GM12892 (cell line): ENCODE data around the gene STK11.

Experiments used
- DNase-seq: peaks from one replicate; pipeline ENCODE4 v3.0.0; 2011; ENCODE audit not compliant: insufficient read length
- FAIRE-seq: peaks from 2 replicates; lab custom pipeline; 2011; peaks lifted over from hg19 to GRCh38; lab: Jason Lieb, UNC
- POLR2A ChIP-seq: IDR thresholded peaks from 2 replicates; pipeline ENCODE4 v1.6.1; 2011; ENCODE audit warnings: low read depth, low read length, control low read depth
- POLR2AphosphoS5 ChIP-seq: IDR thresholded peaks from 2 replicates; pipeline ENCODE4 v1.6.1; 2011; ENCODE audit warnings: low read depth, low read length, control low read depth
- TAF1 ChIP-seq: IDR thresholded peaks from 2 replicates; pipeline ENCODE4 v1.6.1; 2011; ENCODE audit warnings: low read depth, mild to moderate bottlenecking, control low read depth, low read length, borderline replicate concordance

Gene STK11

DNA sequence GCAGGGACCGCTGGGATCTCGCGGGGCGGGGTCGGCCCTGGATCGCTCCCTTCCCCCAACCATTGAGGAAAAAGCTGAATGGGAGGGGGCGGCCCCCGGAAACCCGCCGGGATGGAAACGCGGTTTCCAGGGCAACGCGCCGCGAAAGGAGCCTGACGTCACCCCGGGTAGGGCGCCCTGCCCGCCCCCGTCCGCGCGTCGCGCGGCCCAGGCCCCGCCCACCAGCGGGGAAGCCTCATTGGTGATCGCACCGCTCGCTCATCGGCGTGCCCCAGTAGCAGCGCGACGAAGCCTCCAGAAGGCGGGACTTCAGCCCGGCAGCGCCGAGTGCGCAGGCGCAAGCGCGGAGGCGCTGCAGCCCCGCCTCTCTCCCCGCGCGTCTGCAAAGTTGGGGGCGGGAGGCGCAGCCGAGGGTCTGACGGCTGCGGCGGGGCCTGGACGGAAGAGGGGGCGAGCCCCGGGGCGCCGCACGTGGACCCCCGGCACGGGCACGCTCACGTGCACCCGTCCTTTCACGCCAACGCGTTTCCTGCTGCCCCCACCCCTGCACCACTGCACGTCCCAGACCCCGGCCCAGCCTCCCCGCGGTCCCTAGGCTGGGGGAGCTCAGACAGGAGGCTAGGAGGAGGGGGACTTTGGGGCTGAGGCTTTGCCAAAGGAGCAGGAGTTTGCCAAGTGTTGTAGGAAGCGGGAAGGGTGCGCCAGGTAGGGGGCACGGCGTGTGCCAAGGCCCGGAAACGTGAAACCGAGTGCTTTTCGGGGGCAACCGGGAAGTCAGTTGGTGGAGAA lies 55.4 kb downstream of the STK11 start:
- peak; percentile 98 for DNase-seq
- 0 out of 2 replicates have a peak, but pooled peaks have one; percentile 21 for TF ChIP-seq TAF1
- no peak for TF ChIP-seq POLR2A
- FAIRE-seq, result peak; percentile 97

DNA sequence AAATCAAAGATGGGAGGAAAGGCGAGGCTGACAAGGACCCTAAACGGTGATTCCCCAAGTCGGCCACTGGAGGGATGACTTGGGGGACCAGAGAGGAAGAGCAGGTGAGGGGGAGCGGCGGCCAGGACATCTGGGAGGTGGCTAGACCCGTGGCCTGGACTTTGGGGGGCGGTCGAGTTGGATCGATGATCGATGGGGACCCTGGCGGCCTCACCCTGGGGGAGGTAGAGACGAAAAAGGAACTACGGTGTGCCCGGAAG lies 55.9 kb downstream of the STK11 start:
- DNase-seq, result no peak
- TF ChIP-seq POLR2AphosphoS5 (no peak), TAF1 (no peak), POLR2A (no peak)
- no peak for FAIRE-seq

DNA sequence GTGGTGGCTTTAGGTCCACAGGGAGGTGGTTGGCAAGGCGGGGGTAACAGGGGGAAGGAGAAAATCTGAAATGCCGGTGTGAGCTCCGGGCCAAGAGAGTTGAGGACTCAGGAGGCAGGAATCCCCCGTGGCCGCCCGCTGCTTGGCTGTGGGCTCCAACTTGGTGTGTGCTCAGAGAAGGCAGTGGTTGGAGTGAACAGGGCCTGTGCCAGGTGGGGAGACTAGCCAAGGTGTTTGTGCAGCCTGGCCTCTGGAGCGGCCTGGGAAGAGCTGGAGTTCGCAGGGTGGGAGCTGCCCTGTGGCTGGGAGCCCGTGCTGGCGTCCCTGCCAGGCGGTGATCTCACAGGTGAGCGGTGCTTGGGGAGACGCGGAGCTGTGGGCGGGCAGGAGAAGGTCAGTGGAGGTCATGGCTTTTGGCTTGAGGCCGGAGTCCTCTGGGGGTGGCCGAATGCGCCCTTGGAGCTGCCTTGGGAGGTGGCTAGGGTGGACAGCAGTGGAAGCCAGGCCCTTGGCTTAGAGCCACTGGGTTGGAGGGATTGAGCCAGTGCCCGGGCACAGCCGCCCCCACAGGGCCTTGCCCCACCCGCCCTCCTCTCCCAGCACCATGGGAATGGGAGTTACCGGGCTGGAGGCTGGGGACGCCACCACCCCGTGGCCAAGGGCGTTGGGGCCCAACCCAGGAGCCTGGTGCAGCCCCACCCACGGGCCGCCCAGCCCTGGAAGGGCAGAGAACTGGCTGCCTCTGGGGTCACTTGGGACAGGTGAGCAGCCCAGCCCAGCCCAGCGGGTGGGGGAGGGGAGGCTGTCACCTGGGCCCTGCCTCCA lies 56.4 kb downstream of the STK11 start:
- no peak for DNase-seq
- FAIRE-seq, result peak; percentile 70
- TF ChIP-seq POLR2AphosphoS5 (no peak), POLR2A (no peak), TAF1 (no peak)

DNA sequence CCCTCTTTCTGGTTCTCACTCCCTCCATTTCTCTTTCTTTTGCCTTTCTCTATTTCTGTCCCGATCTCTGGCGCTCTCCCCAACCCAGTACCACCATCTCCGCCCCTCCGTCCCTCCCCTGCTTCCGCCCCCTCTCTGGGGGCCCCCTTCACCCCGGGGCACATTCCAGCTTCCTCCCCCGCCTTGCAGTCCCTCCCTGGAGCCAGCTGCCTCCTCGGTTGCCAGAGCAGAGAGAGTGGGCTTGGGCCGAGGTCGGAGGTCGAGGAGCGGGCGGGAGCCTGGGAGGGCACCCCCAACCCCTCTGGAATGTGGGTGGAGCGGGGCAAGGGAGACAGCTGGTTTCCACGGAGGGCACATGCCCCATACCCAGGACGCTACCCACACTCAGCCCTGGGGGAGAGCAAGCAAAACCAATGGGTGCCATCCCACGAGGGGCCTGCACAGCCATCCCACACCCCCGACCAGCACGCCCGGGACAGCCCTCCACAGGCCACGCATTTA lies 57.1 kb downstream of the STK11 start:
- no peak for DNase-seq
- peak; percentile 36 for FAIRE-seq
- no peak for TF ChIP-seq POLR2A
- TF ChIP-seq TAF1, result no peak
- no peak for TF ChIP-seq POLR2AphosphoS5

DNA sequence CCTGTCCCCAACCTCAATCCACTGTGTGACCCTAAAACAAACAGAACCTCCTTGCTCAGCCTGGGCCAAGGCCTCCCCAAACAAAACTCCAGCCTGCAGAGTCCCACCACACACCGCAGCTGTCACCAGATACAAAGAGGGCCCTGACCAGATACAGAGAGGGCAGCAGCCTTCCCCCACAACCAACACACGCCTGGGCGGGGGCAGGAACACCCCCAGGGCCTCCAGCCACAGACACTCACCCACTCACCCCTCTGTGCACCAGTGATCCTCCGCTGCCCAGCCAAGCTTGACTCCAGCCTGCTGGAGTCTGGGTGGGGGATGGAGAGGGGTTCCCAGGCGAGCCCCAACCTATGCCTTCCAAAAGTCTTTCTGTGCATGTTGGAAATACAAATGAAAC lies 57.6 kb downstream of the STK11 start:
- FAIRE-seq (no peak), DNase-seq (no peak)
- TF ChIP-seq POLR2AphosphoS5, result no peak
- TF ChIP-seq POLR2A, result no peak
- TF ChIP-seq TAF1, result no peak

DNA sequence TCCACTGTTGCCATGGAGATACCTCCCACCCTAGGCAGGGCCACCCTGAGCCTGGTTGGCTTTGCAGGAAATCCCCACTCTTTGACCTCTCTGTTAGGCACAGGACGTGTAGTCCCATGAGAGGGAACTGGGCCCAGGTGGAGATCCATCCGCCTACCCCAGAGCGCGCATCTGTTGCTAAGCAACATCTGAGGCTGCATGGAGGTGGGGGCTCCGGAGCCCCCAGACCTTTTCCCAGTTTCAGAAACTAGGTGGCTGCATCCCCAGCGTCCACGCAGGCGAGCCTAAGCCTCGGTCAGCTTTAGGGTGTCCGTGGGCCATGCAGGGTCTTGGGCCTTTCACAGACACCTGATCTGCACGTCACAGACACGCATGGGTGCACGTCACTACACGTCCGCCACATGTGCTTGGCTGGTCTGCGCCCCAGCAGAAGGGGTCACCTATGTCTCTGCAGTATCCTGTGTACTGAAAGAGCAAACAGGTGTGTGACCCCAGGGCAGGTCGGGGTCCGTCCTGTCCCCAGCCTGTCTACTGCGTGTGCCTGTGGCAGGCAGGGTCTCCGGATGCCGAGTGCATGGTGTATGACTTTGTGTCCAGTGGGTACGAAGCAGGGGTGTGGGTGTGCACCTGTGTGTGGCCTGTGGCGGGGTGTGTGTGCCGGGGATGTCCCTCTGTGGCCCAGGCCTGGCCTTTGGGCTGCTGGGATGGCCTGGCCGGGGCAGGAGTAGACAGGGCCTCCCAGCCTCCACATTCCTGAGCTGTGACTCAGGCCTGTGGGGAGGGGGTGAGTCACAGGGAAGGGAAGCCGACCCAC lies 59.4 kb downstream of the STK11 start:
- DNase-seq (no peak), FAIRE-seq (peak; percentile 82)
- TF ChIP-seq POLR2A (no peak), POLR2AphosphoS5 (no peak), TAF1 (no peak)

DNA sequence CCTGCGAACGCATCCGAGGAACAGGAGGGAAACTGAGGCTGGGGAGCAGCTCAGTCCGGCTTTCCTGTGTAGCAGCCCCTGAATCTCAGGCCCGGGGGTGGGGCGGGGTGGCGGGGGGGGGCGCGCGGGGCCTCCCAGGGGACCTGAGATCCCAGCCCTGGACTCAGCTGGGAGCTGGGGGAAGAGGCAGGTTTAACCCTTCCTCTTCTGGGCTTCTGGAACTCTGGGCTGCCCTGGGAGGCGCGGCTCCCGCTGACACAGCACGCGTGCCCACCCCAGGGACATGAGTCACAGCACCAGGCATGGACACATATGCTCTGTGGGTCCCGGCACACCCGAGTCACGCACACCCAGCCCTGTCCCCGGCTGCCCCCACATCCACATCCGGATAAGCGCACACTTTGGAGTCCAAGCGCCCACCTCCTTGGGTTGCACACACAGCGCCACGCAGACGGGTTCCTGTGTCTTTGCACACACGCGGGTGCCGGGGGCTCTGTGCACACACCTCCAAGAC lies 60.1 kb downstream of the STK11 start:
- no peak for TF ChIP-seq POLR2A
- no peak for TF ChIP-seq TAF1
- TF ChIP-seq POLR2AphosphoS5, result no peak
- FAIRE-seq (no peak), DNase-seq (no peak)

DNA sequence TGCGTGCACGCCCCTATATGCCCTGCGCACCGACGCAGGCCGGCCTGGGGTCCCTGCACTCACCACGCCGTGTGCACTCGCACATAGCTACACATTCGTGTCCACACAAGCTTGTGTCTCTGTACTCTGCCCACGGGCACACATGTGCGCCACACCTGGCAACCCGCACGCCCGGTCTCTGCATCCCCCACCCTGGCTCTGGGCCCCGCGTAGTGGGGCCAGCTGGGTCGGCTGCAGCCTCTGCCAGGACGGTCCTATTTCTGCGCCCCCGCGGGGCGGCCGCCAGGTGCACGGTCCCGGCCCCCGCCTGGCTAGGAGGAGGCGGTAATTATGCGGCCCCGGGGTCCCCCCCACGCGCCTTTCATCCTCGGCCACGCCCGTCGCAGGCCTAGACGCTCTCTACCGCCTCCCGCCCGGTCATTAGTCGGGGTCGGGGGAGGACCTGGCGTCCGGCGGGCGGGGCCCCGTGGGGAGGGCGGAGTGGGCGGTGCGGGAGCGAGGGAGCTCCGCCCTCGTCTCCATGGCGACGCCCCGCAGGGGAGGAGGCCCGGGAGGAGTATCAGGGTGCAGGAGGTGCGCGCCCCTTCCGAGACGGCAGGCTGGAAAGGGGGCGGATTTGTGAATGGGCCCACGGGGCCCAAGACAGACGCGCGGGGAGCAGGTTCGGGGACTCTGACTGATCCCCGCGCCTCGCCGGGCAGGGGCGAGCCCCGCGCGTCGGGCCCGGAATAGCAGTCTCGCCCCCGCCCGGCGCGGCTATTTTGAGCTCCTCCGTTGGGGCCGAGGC lies 60.7 kb downstream of the STK11 start:
- DNase-seq, result peak; percentile 88
- TF ChIP-seq TAF1, result no peak
- TF ChIP-seq POLR2AphosphoS5, result no peak
- TF ChIP-seq POLR2A, result no peak
- peak; percentile 96 for FAIRE-seq

DNA sequence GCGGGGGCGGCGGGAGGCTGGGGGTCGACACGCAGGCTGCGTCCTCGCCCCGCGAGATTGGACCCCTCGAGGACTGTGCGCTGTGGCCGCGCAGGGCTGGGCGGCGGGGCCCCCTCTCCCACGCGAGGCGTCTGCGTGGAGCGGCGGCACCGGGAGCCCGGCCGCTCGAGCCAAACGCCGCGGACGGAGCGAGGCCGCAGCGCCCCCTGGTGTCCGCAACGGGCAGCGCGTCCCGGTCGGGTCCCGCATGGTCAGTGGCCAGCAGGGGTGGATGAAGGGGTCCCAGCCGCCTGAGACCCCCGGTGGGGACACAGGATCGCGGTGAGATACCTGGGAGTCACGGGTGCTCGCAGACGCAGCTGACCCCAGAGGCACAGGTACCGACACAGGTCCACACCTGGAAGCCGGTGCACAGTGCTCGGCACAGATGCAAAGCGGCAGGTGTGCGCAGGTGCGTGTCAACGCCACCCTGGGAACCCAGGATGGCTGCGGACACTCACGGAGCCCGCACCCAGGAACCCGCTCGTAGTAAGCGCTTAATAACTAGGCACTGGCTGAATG lies 61.4 kb downstream of the STK11 start:
- peak; percentile 81 for FAIRE-seq
- peak; percentile 63 for DNase-seq
- TF ChIP-seq POLR2AphosphoS5, result no peak
- TF ChIP-seq TAF1, result no peak
- no peak for TF ChIP-seq POLR2A
